OCI-LY7 (cell line): ENCODE measurements around the gene GALK1.

Experiments
- EZH2phosphoT487 ChIP-seq: fragments of 200-600 bp; sonication (generic); IDR thresholded peaks from 2 replicates; pipeline ENCODE4 v1.6.1; 2018; ENCODE audit warnings: low read depth, borderline replicate concordance, mild to moderate bottlenecking, mixed run types, antibody characterized with exemption, low read length, moderate library complexity, mixed read lengths
- TF ChIP-seq, protein P1 (sequence below): fragments of 200-600 bp; sonication (generic); conservative IDR thresholded peaks from 2 replicates; pipeline ENCODE4 v1.5.1; 2014; ENCODE audit warnings: mild to moderate bottlenecking, antibody characterized with exemption, low read length, moderate library complexity, mixed read lengths

DNA sequence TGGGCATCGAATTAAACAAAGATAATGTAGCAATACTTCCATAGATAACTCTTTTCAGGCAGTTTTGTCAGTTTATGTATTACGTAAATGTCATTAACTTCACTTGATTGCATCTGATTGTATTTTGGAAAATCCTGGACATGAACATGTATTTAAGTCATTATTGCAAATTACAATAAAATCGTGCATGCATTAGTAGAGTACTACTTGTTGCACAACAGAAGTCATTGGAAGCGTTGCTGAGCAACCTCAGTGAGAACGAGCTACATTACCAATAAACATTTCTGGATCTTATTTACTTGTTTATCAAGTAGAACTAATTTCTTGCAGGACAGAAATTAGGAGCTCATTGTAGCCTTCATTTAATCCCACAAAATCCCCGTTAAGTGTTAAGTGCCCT lies 26.3 kb upstream of the GALK1 start:
- no peak for TF ChIP-seq EZH2phosphoT487
- TF ChIP-seq, protein P1, sequence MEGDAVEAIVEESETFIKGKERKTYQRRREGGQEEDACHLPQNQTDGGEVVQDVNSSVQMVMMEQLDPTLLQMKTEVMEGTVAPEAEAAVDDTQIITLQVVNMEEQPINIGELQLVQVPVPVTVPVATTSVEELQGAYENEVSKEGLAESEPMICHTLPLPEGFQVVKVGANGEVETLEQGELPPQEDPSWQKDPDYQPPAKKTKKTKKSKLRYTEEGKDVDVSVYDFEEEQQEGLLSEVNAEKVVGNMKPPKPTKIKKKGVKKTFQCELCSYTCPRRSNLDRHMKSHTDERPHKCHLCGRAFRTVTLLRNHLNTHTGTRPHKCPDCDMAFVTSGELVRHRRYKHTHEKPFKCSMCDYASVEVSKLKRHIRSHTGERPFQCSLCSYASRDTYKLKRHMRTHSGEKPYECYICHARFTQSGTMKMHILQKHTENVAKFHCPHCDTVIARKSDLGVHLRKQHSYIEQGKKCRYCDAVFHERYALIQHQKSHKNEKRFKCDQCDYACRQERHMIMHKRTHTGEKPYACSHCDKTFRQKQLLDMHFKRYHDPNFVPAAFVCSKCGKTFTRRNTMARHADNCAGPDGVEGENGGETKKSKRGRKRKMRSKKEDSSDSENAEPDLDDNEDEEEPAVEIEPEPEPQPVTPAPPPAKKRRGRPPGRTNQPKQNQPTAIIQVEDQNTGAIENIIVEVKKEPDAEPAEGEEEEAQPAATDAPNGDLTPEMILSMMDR: no peak
